MM.1S (cell line): ENCODE results near the gene WNT5B.
"Not testable (repeated sequence)": the region's sequence is repeated elsewhere in the genome, so short reads cannot be mapped to it uniquely, and the experiment has no call there.

Experiments used
- CTCF ChIP-seq: fragments of 300-600 bp; sonication (generic); IDR thresholded peaks from 2 replicates; pipeline ENCODE4 v1.5.1; 2016; ENCODE audit warnings: antibody characterized with exemption, low read length, mixed read lengths
- EZH2 ChIP-seq: fragments of 300-600 bp; sonication (generic); optimal IDR thresholded peaks from 2 replicates; pipeline ENCODE3; 2017; ENCODE audit warnings: low read depth, mild to moderate bottlenecking, antibody characterized with exemption, low read length, mixed read lengths
- EZH2phosphoT487 ChIP-seq: fragments of 300-600 bp; sonication (generic); IDR thresholded peaks from 2 replicates; pipeline ENCODE4 v1.6.1; 2018; ENCODE audit warnings: antibody characterized with exemption, low read length

GRCh38 chr12:1602706-1603105 lies 26.3 kb upstream of the WNT5B start:
- TF ChIP-seq EZH2, CTCF, EZH2phosphoT487: not testable (repeated sequence)
